Activated CD8-positive, alpha-beta memory T cell treated with anti-CD3 and anti-CD28 coated beads, Interleukin-2, amount 50 U/mL, for 4 hours (primary cell): ENCODE measurements around the gene TINCR.

ENCODE experiments used
- DNase-seq: peaks from one replicate; pipeline ENCODE4 v3.0.0-alpha.2; 2020

The TINCR gene

GRCh38 chr19:5588906-5589676 lies 21.3 kb upstream of the TINCR start:
- no peak for DNase-seq

- no peak for DNase-seq
Measured at GRCh38 chr19:5588441-5588840, 20.7 kb upstream of the TINCR start.

- DNase-seq = no peak
Measured at GRCh38 chr19:5587661-5588060, 19.9 kb upstream of the TINCR start.

- no peak for DNase-seq
Measured at GRCh38 chr19:5587071-5587455, 19.3 kb upstream of the TINCR start.

GRCh38 chr19:5586300-5587070 lies 18.7 kb upstream of the TINCR start:
- no peak for DNase-seq

GRCh38 chr19:5585461-5586299 lies 17.9 kb upstream of the TINCR start:
- DNase-seq = peak; percentile 52

- no peak for DNase-seq
Measured at GRCh38 chr19:5580161-5580571, 12.4 kb upstream of the TINCR start.

- DNase-seq = no peak
Measured at GRCh38 chr19:5579697-5580096, 11.9 kb upstream of the TINCR start.

- no peak for DNase-seq
Measured at GRCh38 chr19:5579286-5579685, 11.5 kb upstream of the TINCR start.

- DNase-seq = peak; percentile 77
Measured at GRCh38 chr19:5578097-5578846, 10.5 kb upstream of the TINCR start.

GRCh38 chr19:5575590-5575989 lies 7.8 kb upstream of the TINCR start:
- no peak for DNase-seq

- DNase-seq = no peak
Measured at GRCh38 chr19:5572556-5573286, 5.0 kb upstream of the TINCR start.

- DNase-seq = no peak
Measured at GRCh38 chr19:5571777-5572176, 4.0 kb upstream of the TINCR start.

GRCh38 chr19:5567970-5568407 lies 236 bp upstream of the TINCR start:
- DNase-seq = no peak

GRCh38 chr19:5564930-5565329 lies 2.8 kb downstream of the TINCR start:
- no peak for DNase-seq

GRCh38 chr19:5563935-5564612 lies 3.7 kb downstream of the TINCR start:
- no peak for DNase-seq

GRCh38 chr19:5563008-5563431 lies 4.7 kb downstream of the TINCR start:
- no peak for DNase-seq

GRCh38 chr19:5562280-5562679 lies 5.5 kb downstream of the TINCR start:
- DNase-seq = no peak

GRCh38 chr19:5561559-5561958 lies 6.2 kb downstream of the TINCR start:
- DNase-seq = no peak

GRCh38 chr19:5560156-5560555 lies 7.6 kb downstream of the TINCR start:
- no peak for DNase-seq

- no peak for DNase-seq
Measured at GRCh38 chr19:5559804-5560133, 8.0 kb downstream of the TINCR start.
